HL-60/S4 (cell line): Measurements from ENCODE around the gene RABGAP1L.
"Not testable (repeated sequence)": the region's sequence is repeated elsewhere in the genome, so short reads cannot be mapped to it uniquely, and the experiment has no call there.

Source experiments
- in situ Hi-C: fragments of 300-500 bp; cut with MboI; formaldehyde crosslinking; loops from 2 replicates; pipeline ENCODE4 v1.14.3; 2022; ENCODE audit warnings: low sequenced_read_pairs

RABGAP1L gene

GRCh38 chr1:174998569-174999215 is 839.4 kb downstream of the RABGAP1L start:
- in situ Hi-C loops, result loop anchor here (25.0 kb wide), 1 partner anchor 736 kb away; no protein-coding TSS in a partner anchor

- in situ Hi-C loops, result loop anchor here (25.0 kb wide), 1 partner anchor 737 kb away; no protein-coding TSS in a partner anchor
Measured at GRCh38 chr1:174999216-174999935, 840.1 kb downstream of the RABGAP1L start.

DNA sequence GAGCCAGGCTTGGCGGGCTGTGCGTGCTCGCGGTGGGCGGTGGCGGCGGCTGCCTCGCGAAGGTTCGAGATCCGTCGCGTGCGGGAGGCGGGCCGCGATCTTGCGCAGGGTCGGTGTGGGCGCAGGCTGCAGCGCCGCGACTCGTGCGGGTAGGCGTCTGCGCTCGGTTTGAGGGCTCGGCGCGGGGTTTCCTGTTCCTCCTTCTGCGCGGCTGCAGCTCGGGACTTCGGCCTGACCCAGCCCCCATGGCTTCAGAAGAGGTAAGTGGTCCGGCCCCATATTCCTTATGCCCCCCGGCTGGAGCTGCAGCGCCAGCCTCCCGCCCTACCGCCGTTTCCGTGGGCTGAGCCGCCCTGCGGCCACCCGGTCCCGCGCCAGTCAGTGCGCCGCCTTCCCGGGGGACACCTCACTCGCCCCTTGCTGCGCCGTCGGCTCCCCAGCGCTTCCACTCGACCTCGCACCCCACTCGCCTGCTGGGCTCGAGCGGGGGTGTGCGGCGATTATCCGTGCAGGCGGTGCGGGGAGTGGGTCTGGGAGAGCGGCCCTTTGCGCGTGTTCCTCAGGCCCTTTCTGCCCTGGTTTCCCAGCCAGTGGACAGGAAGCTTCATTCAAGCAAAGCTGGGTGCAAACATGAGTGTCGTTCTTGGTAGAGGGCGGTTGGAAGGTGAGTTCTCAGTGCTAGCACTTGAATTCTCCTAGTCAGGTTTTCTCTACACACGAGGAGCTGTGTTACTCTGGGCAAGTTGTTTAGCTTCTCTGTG is 840.8 kb downstream of the RABGAP1L start, which contains the start of gene CACYBP:
Gene CACYBP (plus strand): TSS at position 12 of the 761 bp plus-strand sequence. CDS start 234 bp downstream, at position 246.
- in situ Hi-C loops, result loop anchor here (25.0 kb wide), 1 partner anchor 738 kb away; no protein-coding TSS in a partner anchor

DNA sequence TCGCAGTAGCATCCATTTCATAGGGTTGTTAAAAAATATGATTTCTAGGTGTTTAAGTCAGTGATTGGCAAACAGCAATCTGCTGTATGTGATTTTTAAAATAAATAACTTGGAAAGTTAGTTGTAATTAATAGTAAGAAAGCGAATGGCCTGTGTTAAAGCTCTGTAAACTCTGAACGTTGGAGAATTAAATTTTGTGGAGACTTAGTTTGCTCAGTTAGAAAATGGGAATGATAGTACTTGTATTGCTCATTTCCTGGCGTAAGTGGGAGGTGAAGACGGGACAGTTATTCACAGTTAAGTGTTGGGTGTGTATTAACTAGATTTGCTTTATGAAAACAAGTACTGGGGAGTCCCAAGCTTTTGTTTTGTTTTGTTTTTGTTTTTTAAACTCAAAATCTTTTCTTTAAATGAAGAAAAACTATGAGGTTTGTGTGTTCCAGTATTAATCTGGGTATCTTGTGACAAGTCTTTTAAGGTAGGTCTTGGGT is 841.4 kb downstream of the RABGAP1L start:
- in situ Hi-C loops, result no loop called here

DNA sequence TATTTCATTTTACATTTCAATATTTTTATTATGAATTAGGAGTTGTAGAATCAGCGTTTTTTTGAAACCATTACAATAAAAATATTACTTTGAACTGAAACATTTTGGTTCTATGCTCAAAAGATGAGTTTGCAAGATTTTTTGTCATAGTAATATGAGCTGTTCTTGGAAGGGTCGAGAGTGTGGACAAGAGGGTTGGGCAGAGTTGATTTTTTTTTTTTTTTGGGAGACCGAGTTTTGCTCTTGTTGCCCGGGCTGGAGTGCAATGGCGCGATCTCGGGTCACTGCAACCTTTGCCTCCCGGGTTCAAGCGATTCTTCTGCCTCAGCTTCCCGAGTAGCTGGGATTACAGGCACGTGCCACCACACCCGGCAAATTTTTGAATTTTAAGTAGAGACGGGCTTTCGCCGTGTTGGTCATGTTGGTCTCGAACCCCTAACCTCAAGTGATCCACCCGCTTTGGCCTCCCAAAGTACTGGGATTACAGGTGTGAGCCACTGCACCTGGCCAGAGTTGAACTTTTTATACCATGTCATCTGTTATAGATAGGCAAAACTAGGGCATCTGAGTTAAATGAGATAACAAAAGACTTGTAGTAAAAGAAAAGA is 843.7 kb downstream of the RABGAP1L start:
- in situ Hi-C loops, result no loop called here

- in situ Hi-C loops, result no loop called here
Measured at GRCh38 chr1:175003521-175003920, 844.2 kb downstream of the RABGAP1L start.

DNA sequence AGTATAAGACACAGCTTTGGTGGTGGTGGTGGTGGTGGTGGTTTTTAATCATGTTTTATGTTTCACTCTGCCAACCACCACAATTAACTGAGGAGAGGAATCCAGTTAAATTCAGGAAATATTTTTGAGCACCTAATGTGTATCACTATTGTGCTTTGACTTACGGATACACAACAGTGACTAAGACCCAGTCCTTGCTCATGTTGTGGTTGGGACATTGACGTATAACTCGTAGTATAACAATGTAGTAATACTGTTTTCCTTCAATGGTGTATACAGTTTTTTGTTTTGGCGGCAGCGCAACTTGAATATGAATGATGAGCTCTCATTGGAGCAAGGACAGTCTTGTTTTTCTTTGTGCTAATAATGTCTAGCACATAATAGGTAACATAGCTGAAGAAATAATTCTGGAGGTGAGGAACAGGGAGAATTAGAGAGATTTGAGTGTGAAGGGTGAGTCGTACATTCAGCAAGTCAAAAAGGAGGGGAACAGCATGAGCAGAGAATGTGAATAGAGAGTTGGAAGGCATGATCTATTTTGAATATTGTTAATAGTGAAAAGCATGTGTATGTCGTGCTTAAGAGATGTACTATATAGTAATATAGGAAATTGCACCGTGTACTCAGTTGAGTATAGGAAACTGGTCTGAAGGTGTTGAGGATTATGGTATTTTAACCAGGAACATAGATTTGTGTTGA is 845.9 kb downstream of the RABGAP1L start:
- in situ Hi-C loops, result no loop called here

DNA sequence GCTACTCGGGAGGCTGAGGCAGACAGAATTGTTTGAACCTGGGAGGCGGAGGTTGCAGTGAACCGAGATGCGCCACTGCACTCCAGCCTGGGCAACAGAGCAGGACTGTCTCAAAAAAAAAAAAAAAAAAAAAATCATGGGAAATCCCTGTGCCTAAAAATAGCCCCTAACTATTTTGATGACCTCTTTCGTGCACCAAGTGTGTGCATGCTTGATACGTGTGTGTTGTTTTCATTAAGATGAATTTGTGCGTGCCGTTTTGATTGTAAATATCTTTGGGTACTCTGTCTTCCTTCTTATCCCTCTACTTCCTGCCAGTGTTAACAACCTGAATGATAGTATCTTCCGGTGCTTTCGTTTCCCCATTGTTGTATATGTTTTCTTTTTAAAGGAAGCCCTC is 850.2 kb downstream of the RABGAP1L start:
- in situ Hi-C loops, result no loop called here

- in situ Hi-C loops, result no loop called here
Measured at GRCh38 chr1:175013445-175013844, 854.1 kb downstream of the RABGAP1L start.

GRCh38 chr1:175015243-175015642 is 855.9 kb downstream of the RABGAP1L start:
- in situ Hi-C loops, result no loop called here

- in situ Hi-C loops, result no loop called here
Measured at GRCh38 chr1:175019524-175019923, 860.2 kb downstream of the RABGAP1L start.

- in situ Hi-C loops, result no loop called here
Measured at GRCh38 chr1:175023043-175023921, 864.0 kb downstream of the RABGAP1L start, which contains the start of gene MRPS14. TSS of gene MRPS14 (minus strand) at chr1:175023425. CDS start at chr1:175023408, 17 bp downstream.

DNA sequence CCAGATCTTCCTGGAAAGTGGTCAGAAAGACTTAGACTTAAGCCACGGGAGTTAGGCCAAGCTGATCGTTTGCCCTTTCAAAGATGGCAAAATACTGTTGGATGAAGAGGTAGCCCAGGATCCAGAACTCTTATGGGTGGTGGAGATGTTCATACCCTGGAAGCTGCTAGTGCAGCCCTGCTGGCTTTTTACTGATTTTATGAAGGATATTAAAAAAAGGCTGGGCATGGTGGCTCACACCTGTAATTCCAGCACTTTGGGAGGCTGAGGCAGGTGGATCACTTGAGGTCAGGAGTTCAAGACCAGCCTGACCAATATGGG is 864.6 kb downstream of the RABGAP1L start:
- in situ Hi-C loops, result not testable (repeated sequence)

DNA sequence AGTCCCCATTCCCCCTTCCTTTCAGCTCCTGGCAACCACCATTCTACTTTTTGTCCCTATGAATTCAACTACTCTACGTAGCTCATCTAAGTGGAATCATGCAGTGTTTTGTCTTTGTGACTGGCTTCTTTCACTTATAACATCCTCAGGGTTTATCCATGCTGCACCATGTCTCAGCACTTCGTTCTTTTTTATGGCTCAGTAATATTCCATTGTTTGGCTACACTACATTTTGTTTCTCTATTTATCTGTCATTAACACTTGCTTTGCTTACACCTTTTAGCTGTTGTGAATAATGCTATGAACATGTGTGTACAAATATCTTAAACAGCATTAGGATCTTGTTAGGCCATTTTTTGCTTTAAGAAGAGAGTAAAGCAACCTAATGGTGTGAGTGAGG is 865.5 kb downstream of the RABGAP1L start:
- in situ Hi-C loops, result loop anchor here (25.0 kb wide), 1 partner anchor 113 kb away; no protein-coding TSS in a partner anchor

DNA sequence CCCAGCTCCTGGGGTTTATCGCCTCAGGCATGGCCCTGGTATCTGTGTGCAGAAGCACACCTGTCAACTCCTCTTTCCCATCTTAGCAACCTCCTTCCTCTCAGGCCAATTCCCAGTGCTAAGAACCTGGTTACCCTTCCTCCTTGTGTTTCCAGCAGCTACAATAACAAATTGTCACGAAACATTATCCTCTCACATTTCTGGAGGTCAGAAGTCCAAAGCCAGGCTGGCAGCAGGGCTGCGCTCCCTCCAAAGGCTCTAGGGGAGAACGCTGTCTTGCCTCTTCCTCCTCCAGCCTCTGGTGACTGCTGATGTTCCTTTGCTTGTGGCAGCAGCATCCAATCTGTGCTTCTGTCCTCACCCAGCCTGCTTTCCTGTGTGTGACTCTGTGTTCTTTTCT is 874.6 kb downstream of the RABGAP1L start:
- in situ Hi-C loops, result loop anchor here (25.0 kb wide), 1 partner anchor 103 kb away; no protein-coding TSS in a partner anchor

- in situ Hi-C loops, result loop anchor here (25.0 kb wide), 1 partner anchor 103 kb away; no protein-coding TSS in a partner anchor
Measured at GRCh38 chr1:175034775-175035174, 875.5 kb downstream of the RABGAP1L start.

DNA sequence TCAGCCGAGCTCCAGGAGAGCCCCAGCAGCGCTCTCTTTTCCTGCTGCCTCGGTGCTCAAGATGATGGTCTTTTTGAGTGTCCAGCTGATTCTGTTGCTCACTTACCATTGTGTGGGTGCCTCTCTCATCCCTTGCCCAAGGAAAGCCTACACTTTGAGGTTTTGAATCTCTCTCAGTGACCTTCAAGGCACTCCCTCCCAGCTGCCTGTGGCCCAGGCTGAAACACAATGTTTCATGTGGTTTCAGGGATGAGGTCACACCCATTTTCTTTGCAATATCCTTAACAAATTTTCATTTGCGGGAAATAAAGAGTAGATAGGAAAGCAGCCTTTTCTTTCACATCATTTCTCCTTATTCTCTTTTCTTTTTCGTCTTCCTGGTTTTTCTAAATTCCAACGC is 876.5 kb downstream of the RABGAP1L start:
- in situ Hi-C loops, result loop anchor here (25.0 kb wide), 1 partner anchor 101 kb away; no protein-coding TSS in a partner anchor

DNA sequence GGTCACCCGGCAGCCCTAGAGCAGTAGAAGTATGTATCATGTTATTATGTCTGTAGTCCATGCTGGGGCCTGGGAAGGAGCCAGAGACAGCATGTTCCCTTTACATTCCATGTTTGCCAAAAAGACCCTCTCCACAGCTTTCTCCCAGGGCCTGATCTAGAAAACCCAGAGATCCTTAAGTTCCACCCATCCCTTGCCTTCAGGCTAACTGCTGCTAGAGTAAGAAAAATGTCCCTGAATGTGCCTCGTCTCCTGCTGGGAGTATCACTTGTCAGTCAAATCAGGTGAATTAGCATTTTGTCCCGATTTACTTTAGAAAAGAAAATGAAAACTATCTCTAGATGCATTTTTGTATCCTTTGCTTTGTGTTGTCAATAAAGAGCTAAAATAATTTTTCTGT is 877.2 kb downstream of the RABGAP1L start:
- in situ Hi-C loops, result loop anchor here (25.0 kb wide), 1 partner anchor 101 kb away; no protein-coding TSS in a partner anchor

- in situ Hi-C loops, result loop anchor here (25.0 kb wide), 1 partner anchor 100 kb away; no protein-coding TSS in a partner anchor
Measured at GRCh38 chr1:175037416-175037815, 878.1 kb downstream of the RABGAP1L start.
